ENCODE measurements around the gene ARL8A.

DNA sequence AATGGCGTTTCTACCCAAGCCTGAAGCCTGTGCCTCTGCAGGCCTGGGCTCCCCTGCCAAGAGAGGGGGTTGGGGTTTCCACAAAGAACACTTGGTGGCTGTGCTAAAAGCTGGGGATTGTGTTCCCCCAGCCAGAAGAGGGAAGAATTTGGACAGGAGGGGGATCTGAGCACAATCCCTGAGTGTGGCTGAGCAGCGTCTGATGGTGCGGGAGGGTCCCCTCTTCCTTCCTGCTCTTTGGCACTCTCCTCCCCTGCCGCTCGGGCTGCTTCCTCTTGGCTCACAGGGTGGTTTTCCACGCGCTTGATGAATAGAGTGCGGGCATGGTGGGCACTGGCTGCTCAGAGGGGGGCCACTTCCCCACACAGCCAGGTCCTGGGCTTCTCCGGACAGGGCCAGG is 18.1 kb downstream of the ARL8A start:
- TF ChIP-seq, protein P1, sequence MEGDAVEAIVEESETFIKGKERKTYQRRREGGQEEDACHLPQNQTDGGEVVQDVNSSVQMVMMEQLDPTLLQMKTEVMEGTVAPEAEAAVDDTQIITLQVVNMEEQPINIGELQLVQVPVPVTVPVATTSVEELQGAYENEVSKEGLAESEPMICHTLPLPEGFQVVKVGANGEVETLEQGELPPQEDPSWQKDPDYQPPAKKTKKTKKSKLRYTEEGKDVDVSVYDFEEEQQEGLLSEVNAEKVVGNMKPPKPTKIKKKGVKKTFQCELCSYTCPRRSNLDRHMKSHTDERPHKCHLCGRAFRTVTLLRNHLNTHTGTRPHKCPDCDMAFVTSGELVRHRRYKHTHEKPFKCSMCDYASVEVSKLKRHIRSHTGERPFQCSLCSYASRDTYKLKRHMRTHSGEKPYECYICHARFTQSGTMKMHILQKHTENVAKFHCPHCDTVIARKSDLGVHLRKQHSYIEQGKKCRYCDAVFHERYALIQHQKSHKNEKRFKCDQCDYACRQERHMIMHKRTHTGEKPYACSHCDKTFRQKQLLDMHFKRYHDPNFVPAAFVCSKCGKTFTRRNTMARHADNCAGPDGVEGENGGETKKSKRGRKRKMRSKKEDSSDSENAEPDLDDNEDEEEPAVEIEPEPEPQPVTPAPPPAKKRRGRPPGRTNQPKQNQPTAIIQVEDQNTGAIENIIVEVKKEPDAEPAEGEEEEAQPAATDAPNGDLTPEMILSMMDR (IDR thresholded peaks at IDR 0.05; ENCODE audit: low read depth, low read length, missing input control): no peak
- TF ChIP-seq, protein P2, sequence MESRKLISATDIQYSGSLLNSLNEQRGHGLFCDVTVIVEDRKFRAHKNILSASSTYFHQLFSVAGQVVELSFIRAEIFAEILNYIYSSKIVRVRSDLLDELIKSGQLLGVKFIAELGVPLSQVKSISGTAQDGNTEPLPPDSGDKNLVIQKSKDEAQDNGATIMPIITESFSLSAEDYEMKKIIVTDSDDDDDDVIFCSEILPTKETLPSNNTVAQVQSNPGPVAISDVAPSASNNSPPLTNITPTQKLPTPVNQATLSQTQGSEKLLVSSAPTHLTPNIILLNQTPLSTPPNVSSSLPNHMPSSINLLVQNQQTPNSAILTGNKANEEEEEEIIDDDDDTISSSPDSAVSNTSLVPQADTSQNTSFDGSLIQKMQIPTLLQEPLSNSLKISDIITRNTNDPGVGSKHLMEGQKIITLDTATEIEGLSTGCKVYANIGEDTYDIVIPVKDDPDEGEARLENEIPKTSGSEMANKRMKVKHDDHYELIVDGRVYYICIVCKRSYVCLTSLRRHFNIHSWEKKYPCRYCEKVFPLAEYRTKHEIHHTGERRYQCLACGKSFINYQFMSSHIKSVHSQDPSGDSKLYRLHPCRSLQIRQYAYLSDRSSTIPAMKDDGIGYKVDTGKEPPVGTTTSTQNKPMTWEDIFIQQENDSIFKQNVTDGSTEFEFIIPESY (IDR thresholded peaks at IDR 0.05): no peak
- TF ChIP-seq, protein P3, sequence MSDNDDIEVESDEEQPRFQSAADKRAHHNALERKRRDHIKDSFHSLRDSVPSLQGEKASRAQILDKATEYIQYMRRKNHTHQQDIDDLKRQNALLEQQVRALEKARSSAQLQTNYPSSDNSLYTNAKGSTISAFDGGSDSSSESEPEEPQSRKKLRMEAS (IDR thresholded peaks at IDR 0.05): no peak
- TF ChIP-seq RXRA (IDR thresholded peaks at IDR 0.05): no peak
- TF ChIP-seq, protein P4, sequence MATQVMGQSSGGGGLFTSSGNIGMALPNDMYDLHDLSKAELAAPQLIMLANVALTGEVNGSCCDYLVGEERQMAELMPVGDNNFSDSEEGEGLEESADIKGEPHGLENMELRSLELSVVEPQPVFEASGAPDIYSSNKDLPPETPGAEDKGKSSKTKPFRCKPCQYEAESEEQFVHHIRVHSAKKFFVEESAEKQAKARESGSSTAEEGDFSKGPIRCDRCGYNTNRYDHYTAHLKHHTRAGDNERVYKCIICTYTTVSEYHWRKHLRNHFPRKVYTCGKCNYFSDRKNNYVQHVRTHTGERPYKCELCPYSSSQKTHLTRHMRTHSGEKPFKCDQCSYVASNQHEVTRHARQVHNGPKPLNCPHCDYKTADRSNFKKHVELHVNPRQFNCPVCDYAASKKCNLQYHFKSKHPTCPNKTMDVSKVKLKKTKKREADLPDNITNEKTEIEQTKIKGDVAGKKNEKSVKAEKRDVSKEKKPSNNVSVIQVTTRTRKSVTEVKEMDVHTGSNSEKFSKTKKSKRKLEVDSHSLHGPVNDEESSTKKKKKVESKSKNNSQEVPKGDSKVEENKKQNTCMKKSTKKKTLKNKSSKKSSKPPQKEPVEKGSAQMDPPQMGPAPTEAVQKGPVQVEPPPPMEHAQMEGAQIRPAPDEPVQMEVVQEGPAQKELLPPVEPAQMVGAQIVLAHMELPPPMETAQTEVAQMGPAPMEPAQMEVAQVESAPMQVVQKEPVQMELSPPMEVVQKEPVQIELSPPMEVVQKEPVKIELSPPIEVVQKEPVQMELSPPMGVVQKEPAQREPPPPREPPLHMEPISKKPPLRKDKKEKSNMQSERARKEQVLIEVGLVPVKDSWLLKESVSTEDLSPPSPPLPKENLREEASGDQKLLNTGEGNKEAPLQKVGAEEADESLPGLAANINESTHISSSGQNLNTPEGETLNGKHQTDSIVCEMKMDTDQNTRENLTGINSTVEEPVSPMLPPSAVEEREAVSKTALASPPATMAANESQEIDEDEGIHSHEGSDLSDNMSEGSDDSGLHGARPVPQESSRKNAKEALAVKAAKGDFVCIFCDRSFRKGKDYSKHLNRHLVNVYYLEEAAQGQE (IDR thresholded peaks at IDR 0.05): no peak
- no peak for TF ChIP-seq YY1 (IDR thresholded peaks at IDR 0.05)
- TF ChIP-seq RAD21 (IDR thresholded peaks at IDR 0.05): no peak
- TF ChIP-seq EGR1 (IDR thresholded peaks at IDR 0.05; ENCODE audit: low read depth in 2 of 2): no peak
